GM23338 (cell line): Measurements from ENCODE around the gene MCUB. TPM values are rescaled to one million over a fixed set of nuclear protein-coding genes. Genes with fewer than 3 reads are reported as not detected.

Experiments
- ATAC-seq: fragments of 200-7000 bp; cut with Tn5 transposase; 3 replicates; pipeline ENCODE4 v1.9.1; 2020
- DNase-seq: peaks from one replicate; pipeline ENCODE4 v3.0.0-alpha.2; 2015; ENCODE audit warnings: low spot score
- H2AFZ ChIP-seq: fragments of 200-600 bp; sonication (generic); 2 replicates; pipeline ENCODE4 v1.8.0; 2016; ENCODE audit warnings: antibody characterized with exemption, mild to moderate bottlenecking, moderate library complexity
- H3F3A ChIP-seq: fragments of 200-600 bp; sonication (generic); replicated peaks from 2 replicates; pipeline ENCODE4 v1.8.0; 2017; ENCODE audit warnings: antibody characterized with exemption, mixed run types, low read depth
- H3K27ac ChIP-seq: fragments of 200-600 bp; sonication (generic); 2 replicates; pipeline ENCODE4 v1.6.1; 2016; ENCODE audit warnings: low read depth
- H3K27me3 ChIP-seq: fragments of 200-600 bp; sonication (generic); 2 replicates; pipeline ENCODE4 v1.8.0; 2016; ENCODE audit warnings: mild to moderate bottlenecking, mixed run types, moderate library complexity; ENCODE audit not compliant: insufficient read depth
- H3K36me3 ChIP-seq: fragments of 200-600 bp; sonication (generic); 2 replicates; pipeline ENCODE4 v1.8.0; 2016; ENCODE audit warnings: mild to moderate bottlenecking; ENCODE audit not compliant: insufficient read depth
- H3K4me1 ChIP-seq: fragments of 200-600 bp; sonication (generic); 2 replicates; pipeline ENCODE4 v1.8.0; 2016; ENCODE audit warnings: mild to moderate bottlenecking, moderate library complexity; ENCODE audit not compliant: insufficient read depth
- H3K4me2 ChIP-seq: fragments of 200-600 bp; sonication (generic); 2 replicates; pipeline ENCODE4 v1.7.1; 2017; ENCODE audit warnings: mixed run types
- H3K4me3 ChIP-seq: fragments of 200-600 bp; sonication (generic); 2 replicates; pipeline ENCODE4 v1.6.1; 2016; ENCODE audit warnings: mixed run types
- H3K79me2 ChIP-seq: fragments of 200-600 bp; sonication (generic); replicated peaks from 2 replicates; pipeline ENCODE4 v1.8.0; 2017; ENCODE audit warnings: mild to moderate bottlenecking; ENCODE audit not compliant: insufficient read depth
- H3K9me2 ChIP-seq: fragments of 200-600 bp; sonication (generic); 2 replicates; pipeline ENCODE4 v1.8.0; 2017; ENCODE audit not compliant: insufficient read depth
- H4K20me1 ChIP-seq: fragments of 200-600 bp; sonication (generic); replicated peaks from 2 replicates; pipeline ENCODE4 v1.8.0; 2017; ENCODE audit warnings: mild to moderate bottlenecking; ENCODE audit not compliant: insufficient read depth
- H3K27ac Mint-ChIP-seq: 2 replicates; pipeline ENCODE4 v1.8.0; 2020; ENCODE audit warnings: inconsistent platforms, mild to moderate bottlenecking, moderate library complexity, mixed read lengths
- H3K27me3 Mint-ChIP-seq: 3 replicates; pipeline ENCODE4 v1.8.0; 2022; ENCODE audit warnings: low read depth, mild to moderate bottlenecking, moderate library complexity, mixed read lengths, inconsistent platforms; ENCODE audit not compliant: insufficient read depth, poor library complexity
- H3K36me3 Mint-ChIP-seq: 3 replicates; pipeline ENCODE4 v1.8.0; 2021; ENCODE audit warnings: low read depth, mild to moderate bottlenecking, inconsistent platforms, moderate library complexity, mixed read lengths
- H3K4me1 Mint-ChIP-seq: 3 replicates; pipeline ENCODE4 v1.8.0; 2020; ENCODE audit warnings: mild to moderate bottlenecking, inconsistent platforms, mixed read lengths
- H3K4me3 Mint-ChIP-seq: 3 replicates; pipeline ENCODE4 v1.8.0; 2021; ENCODE audit warnings: moderate library complexity, mild to moderate bottlenecking, inconsistent platforms, mixed read lengths
- H3K9me3 Mint-ChIP-seq: 3 replicates; pipeline ENCODE4 v1.8.0; 2020; ENCODE audit warnings: moderate library complexity, mild to moderate bottlenecking, inconsistent platforms, mixed read lengths
- CREB1 ChIP-seq: fragments of 250-450 bp; sonication (Bioruptor Pico); IDR thresholded peaks from 2 replicates; pipeline ENCODE4 v1.5.0; 2020; ENCODE audit warnings: low read depth, mild to moderate bottlenecking, moderate library complexity
- CTCF ChIP-seq, 2 experiments: fragments of 200-600 bp in 1 of 2; sonication (generic) in 1 of 2; conservative IDR thresholded peaks; 2 replicates each; pipeline versions ENCODE4 v1.5.1 to v1.6.1; 2016 to 2017; ENCODE audit warnings: antibody characterized with exemption in 2 of 2, low read depth in 2 of 2, mild to moderate bottlenecking in 2 of 2, moderate library complexity in 1 of 2
- ETS1 ChIP-seq: IDR thresholded peaks from 2 replicates; pipeline ENCODE4 v1.6.1; 2016; ENCODE audit warnings: antibody characterized with exemption
- EZH2 ChIP-seq: fragments of 200-600 bp; sonication (generic); IDR thresholded peaks from one replicate; pipeline ENCODE4 v1.8.0; 2017; ENCODE audit warnings: antibody characterized with exemption, mild to moderate bottlenecking, low read depth; ENCODE audit not compliant: unreplicated experiment
- EZH2phosphoT487 ChIP-seq: fragments of 200-600 bp; sonication (generic); IDR thresholded peaks from one replicate; pipeline ENCODE4 v1.8.1; 2018; ENCODE audit warnings: antibody characterized with exemption; ENCODE audit not compliant: unreplicated experiment
- JUNB ChIP-seq: IDR thresholded peaks from one replicate; pipeline ENCODE4 v1.6.1; 2016; ENCODE audit warnings: antibody characterized with exemption; ENCODE audit not compliant: unreplicated experiment
- POLR2AphosphoS5 ChIP-seq: IDR thresholded peaks from 2 replicates; pipeline ENCODE4 v1.6.1; 2016; ENCODE audit warnings: antibody characterized with exemption, low read depth
- STAT1 ChIP-seq: IDR thresholded peaks from one replicate; pipeline ENCODE4 v1.6.1; 2016; ENCODE audit warnings: antibody characterized with exemption; ENCODE audit not compliant: unreplicated experiment
- ZNF114 ChIP-seq: fragments of 250-450 bp; sonication (Bioruptor Pico); IDR thresholded peaks from 2 replicates; pipeline ENCODE4 v1.5.0; 2020; ENCODE audit warnings: mild to moderate bottlenecking, moderate library complexity
- ZNF462 ChIP-seq: fragments of 250-450 bp; sonication (Bioruptor Pico); IDR thresholded peaks from 2 replicates; pipeline ENCODE4 v1.5.0; 2020; ENCODE audit warnings: mild to moderate bottlenecking, moderate library complexity
- polyA plus RNA-seq: library from polyadenylated mRNA; unstranded; fragments of >200 nt; fragmentation: Nextera tagmentation; extraction: Ambion mirVana; gene quantifications from 2 replicates; pipeline ENCODE4 v1.2.1, GENCODE V29; 2016
- total RNA-seq: library from RNA; depleted of rRNA; stranded (reverse); fragments of >200 nt; shearing (Covaris generic); gene quantifications from 2 replicates; pipeline ENCODE4 v1.2.3, GENCODE V29; 2014

The MCUB gene
- total and polyA plus RNA-seq, 2 experiments from 2014 or later: 21.7 to 97.9 TPM

GRCh38 chr4:109610489-109610888, 50.4 kb downstream of the MCUB start (continued):
- TF ChIP-seq JUNB: no peak
- TF ChIP-seq EZH2: no peak
- no peak for TF ChIP-seq EZH2phosphoT487
- no peak for TF ChIP-seq CTCF (conservative IDR thresholded peaks at IDR 0.05; ENCODE audit: low read depth in 2 of 2)
- TF ChIP-seq POLR2AphosphoS5: no peak

- no peak for ATAC-seq
- Mint-ChIP-seq H3K36me3 (no peaks in the 10 kb centered on the region), H3K27ac (no peak overlapping the region), H3K9me3 (peaks cover 5% of the 10 kb centered on the region; the same call in 1 of the 3 replicates), H3K4me3 (no peak overlapping the region), H3K4me1 (peaks cover 2% of the 10 kb centered on the region; the same call in 2 of the 3 replicates), H3K27me3 (peaks cover 3% of the 10 kb centered on the region)
- Histone ChIP-seq H3K4me3 (no peak overlapping the region), H3K79me2 (peaks cover 15% of the 10 kb centered on the region), H2AFZ (no peak overlapping the region), H3K27ac (no peak overlapping the region), H3F3A (no peaks in the 10 kb centered on the region), H4K20me1 (no peaks in the 10 kb centered on the region), H3K9me2 (no peaks in the 10 kb centered on the region), H3K4me2 (no peak overlapping the region), H3K36me3 (no peaks in the 10 kb centered on the region; the same call in 1 of the 2 replicates), H3K27me3 (no peaks in the 10 kb centered on the region), H3K4me1 (no peaks in the 10 kb centered on the region; the same call in 1 of the 2 replicates)
- DNase-seq: no peak
- TF ChIP-seq ZNF462 (no peak), EZH2phosphoT487 (no peak), CTCF (conservative IDR thresholded peaks at IDR 0.05; ENCODE audit: low read depth in 2 of 2) (no peak), ETS1 (no peak), CREB1 (no peak), STAT1 (no peak), POLR2AphosphoS5 (no peak), JUNB (no peak), EZH2 (no peak), ZNF114 (CRISPR knock-in tag) (no peak)
These were observed 51.1 kb downstream of the MCUB start for GRCh38 chr4:109611045-109611646.
